Caco-2 (cell line): ENCODE data around the gene CDK17. TPM values are rescaled to one million over a fixed set of nuclear protein-coding genes. Genes with fewer than 3 reads are reported as not detected.

Experiments used
- BruUV-seq: library from RNA; stranded (reverse); fragments of 400-500 nt; replicated peaks from 2 replicates; lab custom pipeline; 2021; lab: Mats Ljungman, UMichigan
- CTCF ChIA-PET: fragments of 300-600 bp; sonication (Branson Sonifier 250); formaldehyde crosslinking; loops from one replicate; lab custom pipeline; 2022; ENCODE audit warnings: antibody characterized with exemption; lab: Charles Lee
- POLR2A ChIA-PET: fragments of 300-600 bp; sonication (Branson Sonifier 250); formaldehyde crosslinking; loops from one replicate; lab custom pipeline; 2022; ENCODE audit warnings: antibody characterized with exemption; lab: Charles Lee
- DNase-seq, 2 experiments: peaks; one replicate each; pipeline versions ENCODE4 v3.0.0 to v3.0.0-alpha.2; 2020 to 2022
- H3K27me3 ChIP-seq: replicated peaks from 2 replicates; pipeline ENCODE4 v1.6.0; 2011; ENCODE audit warnings: low read length; ENCODE audit not compliant: control insufficient read depth, insufficient read depth
- H3K36me3 ChIP-seq: 2 replicates; pipeline ENCODE4 v1.5.1; 2011; ENCODE audit warnings: low read length; ENCODE audit not compliant: control insufficient read depth, insufficient read depth
- H3K4me1 ChIP-seq: fragments of 250-450 bp; sonication (Bioruptor Pico); 2 replicates; pipeline ENCODE4 v1.5.1; 2020; ENCODE audit warnings: mild to moderate bottlenecking
- H3K4me3 ChIP-seq: 2 replicates; pipeline ENCODE4 v1.5.1; 2011; ENCODE audit warnings: low read depth, mild to moderate bottlenecking, control low read depth, low read length
- H3K9me3 ChIP-seq: fragments of 250-450 bp; sonication (Bioruptor Pico); 2 replicates; pipeline ENCODE4 v1.5.1; 2020; ENCODE audit warnings: mild to moderate bottlenecking, moderate library complexity
- H3K27ac Mint-ChIP-seq: one replicate; pipeline ENCODE4 v1.8.0; 2022; ENCODE audit warnings: mixed read lengths; ENCODE audit not compliant: unreplicated experiment
- H3K27me3 Mint-ChIP-seq: one replicate; pipeline ENCODE4 v1.8.0; 2022; ENCODE audit warnings: mixed read lengths; ENCODE audit not compliant: insufficient read depth, unreplicated experiment
- H3K36me3 Mint-ChIP-seq: one replicate; pipeline ENCODE4 v1.8.0; 2022; ENCODE audit warnings: mild to moderate bottlenecking, mixed read lengths; ENCODE audit not compliant: insufficient read depth, unreplicated experiment
- H3K4me1 Mint-ChIP-seq: one replicate; pipeline ENCODE4 v1.8.0; 2022; ENCODE audit warnings: low read depth, mixed read lengths; ENCODE audit not compliant: unreplicated experiment
- H3K4me3 Mint-ChIP-seq: one replicate; pipeline ENCODE4 v1.8.0; 2022; ENCODE audit warnings: mild to moderate bottlenecking, moderate library complexity, mixed read lengths; ENCODE audit not compliant: unreplicated experiment
- H3K9me3 Mint-ChIP-seq: one replicate; pipeline ENCODE4 v1.8.0; 2022; ENCODE audit warnings: mixed read lengths; ENCODE audit not compliant: unreplicated experiment
- CTCF ChIP-seq, 2 experiments: fragments of 200-600 bp in 1 of 2; IDR thresholded peaks; 1 replicate in 1 of 2; 2 replicates in 1 of 2; pipeline versions ENCODE4 v1.5.1 to v1.8.0; 2011 to 2022; ENCODE audit warnings: antibody characterized with exemption in 1 of 2, control low read depth in 1 of 2, inconsistent platforms in 1 of 2, low read depth in 1 of 2, low read length in 1 of 2, mild to moderate bottlenecking in 1 of 2, moderate library complexity in 1 of 2; ENCODE audit not compliant: insufficient read depth in 1 of 2, severe bottlenecking in 1 of 2, unreplicated experiment in 1 of 2
- intact Hi-C: fragments of 100-400 bp; cut with micrococcal nuclease; formaldehyde crosslinking; loops from one replicate; pipeline ENCODE4 v1.10.0; 2022; ENCODE audit not compliant: unreplicated experiment
- total RNA-seq: library from RNA; stranded (reverse); gene quantifications from 2 replicates; pipeline ENCODE4 v1.2.3, GENCODE V29; 2022

CDK17 gene
- total RNA-seq, 1 experiment from 2014 or later: 11.7 TPM

GRCh38 chr12:96241431-96241830 is 158.8 kb downstream of the CDK17 start:
- POLR2A ChIA-PET: no interaction called here
- no peaks in the 10 kb centered on the region for H3K9me3 Mint-ChIP-seq
- Histone ChIP-seq H3K9me3 (no peaks in the 10 kb centered on the region), H3K36me3 (no peaks in the 10 kb centered on the region), H3K4me1 (no peaks in the 10 kb centered on the region), H3K4me3 (no peak overlapping the region), H3K27me3 (no peaks in the 10 kb centered on the region)
- TF ChIP-seq CTCF (IDR thresholded peaks at IDR 0.05; ENCODE audit: insufficient read depth in 1 of 2, low read depth in 1 of 2, low read length in 1 of 2, severe bottlenecking in 1 of 2, unreplicated experiment in 1 of 2): no peak
- intact Hi-C loops: no loop called here
- no peak for DNase-seq
- no peaks in the 10 kb centered on the region for H3K4me1 Mint-ChIP-seq
- CTCF ChIA-PET: no interaction called here
- H3K27ac Mint-ChIP-seq: no peak overlapping the region
- peaks cover 13% of the 10 kb centered on the region for H3K27me3 Mint-ChIP-seq
- no peak overlapping the region for H3K4me3 Mint-ChIP-seq
- H3K36me3 Mint-ChIP-seq: no peaks in the 10 kb centered on the region
- BruUV-seq: no TSS peak

- intact Hi-C loops: no loop called here
- BruUV-seq: no TSS peak
- Histone ChIP-seq H3K36me3 (no peaks in the 10 kb centered on the region), H3K27me3 (no peaks in the 10 kb centered on the region), H3K9me3 (no peaks in the 10 kb centered on the region), H3K4me1 (no peaks in the 10 kb centered on the region), H3K4me3 (no peak overlapping the region)
- TF ChIP-seq CTCF (IDR thresholded peaks at IDR 0.05; ENCODE audit: insufficient read depth in 1 of 2, low read depth in 1 of 2, low read length in 1 of 2, severe bottlenecking in 1 of 2, unreplicated experiment in 1 of 2): no peak
- DNase-seq: no peak
- ChIA-PET CTCF (no interaction called here), POLR2A (no interaction called here)
- H3K27ac Mint-ChIP-seq: no peak overlapping the region
- no peaks in the 10 kb centered on the region for H3K36me3 Mint-ChIP-seq
- peaks cover 13% of the 10 kb centered on the region for H3K27me3 Mint-ChIP-seq
- no peaks in the 10 kb centered on the region for H3K4me1 Mint-ChIP-seq
- H3K9me3 Mint-ChIP-seq: no peaks in the 10 kb centered on the region
- H3K4me3 Mint-ChIP-seq: no peak overlapping the region
These were observed 159.6 kb downstream of the CDK17 start for GRCh38 chr12:96240656-96241055.

DNA sequence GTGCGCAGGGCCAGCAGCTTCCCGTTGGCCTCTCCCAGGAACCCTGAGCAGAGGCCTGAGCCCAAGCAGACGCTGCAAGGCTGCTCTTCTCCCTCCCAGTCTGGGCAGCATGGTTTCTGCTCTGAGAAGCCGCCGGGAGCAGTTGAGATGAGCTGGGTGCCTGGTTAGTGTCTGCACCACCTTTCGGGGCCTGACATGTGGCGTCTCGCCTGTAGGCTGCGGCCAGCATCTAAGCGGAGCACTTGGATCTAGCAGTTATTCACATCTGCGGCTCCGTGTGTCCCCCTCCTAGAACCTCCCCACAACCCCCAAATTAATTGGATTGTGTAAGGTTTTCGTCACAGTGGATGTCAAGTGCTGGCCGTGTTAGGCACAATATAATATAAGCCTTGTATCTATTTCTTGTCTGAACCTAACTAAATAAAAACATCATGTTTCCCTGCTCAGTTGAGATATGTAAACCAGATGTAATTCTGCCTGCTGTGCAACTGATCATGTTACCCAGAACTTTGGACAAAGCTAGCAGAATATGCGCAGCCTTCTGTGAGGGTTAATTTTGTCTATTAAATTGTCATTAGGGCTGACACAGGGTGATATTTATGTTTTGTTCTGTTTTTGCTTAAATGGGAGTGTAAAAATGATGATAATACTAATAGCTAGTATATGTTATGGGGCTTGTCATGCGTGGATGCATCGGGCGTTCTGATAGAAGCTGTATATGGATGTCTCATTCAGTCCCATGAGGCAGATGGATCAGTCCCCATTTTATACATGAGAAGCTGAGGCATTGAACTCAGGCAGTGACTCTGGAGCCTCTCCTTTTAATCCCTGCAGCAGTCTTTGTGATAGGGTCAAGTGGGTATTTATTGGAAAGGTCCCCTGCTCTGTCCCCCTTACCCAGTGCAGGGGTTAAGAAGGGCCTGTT is 160.3 kb downstream of the CDK17 start:
- TF ChIP-seq CTCF (IDR thresholded peaks at IDR 0.05; ENCODE audit: insufficient read depth in 1 of 2, low read depth in 1 of 2, low read length in 1 of 2, severe bottlenecking in 1 of 2, unreplicated experiment in 1 of 2): no peak
- CTCF ChIA-PET: no interaction called here
- no peak for DNase-seq
- H3K9me3 Mint-ChIP-seq: no peaks in the 10 kb centered on the region
- H3K9me3 ChIP-seq: no peaks in the 10 kb centered on the region
- no peak overlapping the region for H3K27ac Mint-ChIP-seq
- no peaks in the 10 kb centered on the region for H3K4me1 ChIP-seq
- no peak overlapping the region for H3K4me3 Mint-ChIP-seq
- H3K27me3 ChIP-seq: no peaks in the 10 kb centered on the region
- H3K4me3 ChIP-seq: no peak overlapping the region
- no TSS peak for BruUV-seq
- intact Hi-C loops: no loop called here
- POLR2A ChIA-PET: no interaction called here
- H3K36me3 Mint-ChIP-seq: no peaks in the 10 kb centered on the region
- no peaks in the 10 kb centered on the region for H3K4me1 Mint-ChIP-seq
- peaks cover 13% of the 10 kb centered on the region for H3K27me3 Mint-ChIP-seq
- H3K36me3 ChIP-seq: no peaks in the 10 kb centered on the region
